IMR-90 (cell line): ENCODE data around the gene SAP30BP. TPM values are rescaled to one million over a fixed set of nuclear protein-coding genes. Genes with fewer than 3 reads are reported as not detected.

ENCODE experiments used
- ATAC-seq: fragments of 200-7000 bp; cut with Tn5 transposase; 2 replicates; pipeline ENCODE4 v1.9.1; 2020; ENCODE audit warnings: low read depth, mild to moderate bottlenecking, moderate library complexity
- BruUV-seq: library from RNA; stranded (reverse); fragments of 400-500 nt; replicated peaks from 2 replicates; lab custom pipeline; 2021; lab: Mats Ljungman, UMichigan
- CTCF ChIA-PET: fragments of 300-600 bp; formaldehyde crosslinking; extraction: SDS; loops from one replicate; lab custom pipeline; 2021; ENCODE audit warnings: antibody characterized with exemption; lab: Yijun Ruan, JAX
- POLR2A ChIA-PET: fragments of 300-600 bp; sonication (Branson Sonifier 250); formaldehyde crosslinking; loops from one replicate; lab custom pipeline; 2022; ENCODE audit warnings: antibody characterized with exemption; ENCODE audit not compliant: unreplicated experiment; lab: Charles Lee
- DNase-seq: peaks from one replicate; pipeline ENCODE4 v3.0.0; 2013
- H2AFZ ChIP-seq: replicated peaks from 2 replicates; pipeline ENCODE3; 2013; ENCODE audit warnings: low read length, mild to moderate bottlenecking; ENCODE audit not compliant: poor library complexity
- H2AK5ac ChIP-seq: 2 replicates; pipeline ENCODE4 v1.6.1; 2013; ENCODE audit warnings: low read depth, low read length, inconsistent platforms
- H2AK9ac ChIP-seq: replicated peaks from 2 replicates; pipeline ENCODE3; 2013; ENCODE audit warnings: mild to moderate bottlenecking, low read depth, low read length, moderate library complexity; ENCODE audit not compliant: poor library complexity
- H2BK120ac ChIP-seq: 2 replicates; pipeline ENCODE4 v1.6.1; 2013; ENCODE audit warnings: low read depth, low read length, inconsistent platforms
- H2BK15ac ChIP-seq: 3 replicates; pipeline ENCODE4 v1.6.1; 2013; ENCODE audit warnings: low read depth, low read length, inconsistent platforms
- H2BK20ac ChIP-seq: 2 replicates; pipeline ENCODE4 v1.6.1; 2013; ENCODE audit warnings: low read depth, mild to moderate bottlenecking, inconsistent platforms, low read length, moderate library complexity
- H2BK5ac ChIP-seq: 2 replicates; pipeline ENCODE4 v1.6.1; 2013; ENCODE audit warnings: mild to moderate bottlenecking, low read depth, low read length, inconsistent platforms; ENCODE audit not compliant: poor library complexity, severe bottlenecking
- H3K14ac ChIP-seq: replicated peaks from 2 replicates; pipeline ENCODE4 v1.6.1; 2013; ENCODE audit warnings: low read depth, low read length, inconsistent platforms
- H3K18ac ChIP-seq: 2 replicates; pipeline ENCODE4 v1.6.1; 2013; ENCODE audit warnings: low read depth, low read length, control low read depth
- H3K23ac ChIP-seq: 2 replicates; pipeline ENCODE4 v1.6.1; 2013; ENCODE audit warnings: low read depth, low read length, inconsistent platforms
- H3K27ac ChIP-seq: 2 replicates; pipeline ENCODE4 v1.5.1; 2013; ENCODE audit warnings: mild to moderate bottlenecking, control low read depth, low read length; ENCODE audit not compliant: insufficient read depth
- H3K27me3 ChIP-seq: 2 replicates; pipeline ENCODE4 v1.6.1; 2013; ENCODE audit warnings: low read length; ENCODE audit not compliant: control insufficient read depth, insufficient read depth
- H3K36me3 ChIP-seq: 2 replicates; pipeline ENCODE4 v1.6.1; 2013; ENCODE audit warnings: low read length, mixed read lengths; ENCODE audit not compliant: control insufficient read depth, insufficient read depth
- H3K4ac ChIP-seq: 2 replicates; pipeline ENCODE4 v1.6.1; 2013; ENCODE audit warnings: low read depth, low read length, inconsistent platforms
- H3K4me1 ChIP-seq: 2 replicates; pipeline ENCODE4 v1.6.1; 2013; ENCODE audit warnings: low read length, mixed read lengths; ENCODE audit not compliant: control insufficient read depth, insufficient read depth
- H3K4me2 ChIP-seq: 2 replicates; pipeline ENCODE4 v1.6.1; 2013; ENCODE audit warnings: low read depth, mild to moderate bottlenecking, control low read depth, low read length, moderate library complexity
- H3K4me3 ChIP-seq: 2 replicates; pipeline ENCODE4 v1.5.1; 2013; ENCODE audit warnings: low read depth, mild to moderate bottlenecking, control low read depth, low read length, moderate library complexity; ENCODE audit not compliant: insufficient read depth
- H3K56ac ChIP-seq: 2 replicates; pipeline ENCODE4 v1.6.1; 2013; ENCODE audit warnings: low read length, inconsistent platforms; ENCODE audit not compliant: insufficient read depth; ENCODE audit errors: extremely low read depth
- H3K79me1 ChIP-seq, 2 experiments: 2 replicates each; pipeline ENCODE4 v1.6.1; 2013; ENCODE audit warnings: low read length in 2 of 2, inconsistent platforms in 1 of 2, low read depth in 1 of 2
- H3K9ac ChIP-seq: 2 replicates; pipeline ENCODE4 v1.6.1; 2013; ENCODE audit warnings: low read depth, low read length, control low read depth
- H3K9me1 ChIP-seq: 2 replicates; pipeline ENCODE4 v1.6.1; 2013; ENCODE audit warnings: low read length, inconsistent platforms; ENCODE audit not compliant: insufficient read depth
- H3K9me3 ChIP-seq: 2 replicates; pipeline ENCODE4 v1.6.1; 2013; ENCODE audit warnings: low read length; ENCODE audit not compliant: control insufficient read depth, insufficient read depth
- H4K20me1 ChIP-seq: 2 replicates; pipeline ENCODE4 v1.6.1; 2013; ENCODE audit warnings: low read length, inconsistent platforms; ENCODE audit not compliant: insufficient read depth
- H4K5ac ChIP-seq: 2 replicates; pipeline ENCODE4 v1.6.1; 2013; ENCODE audit warnings: mild to moderate bottlenecking, low read depth, low read length, control low read depth
- H4K8ac ChIP-seq, 2 experiments: 2 replicates each; pipeline ENCODE4 v1.6.1; 2013; ENCODE audit warnings: low read depth in 2 of 2, low read length in 2 of 2, control low read depth in 1 of 2, inconsistent platforms in 1 of 2
- H4K91ac ChIP-seq: 2 replicates; pipeline ENCODE4 v1.6.1; 2013; ENCODE audit warnings: low read depth, low read length, inconsistent platforms; ENCODE audit not compliant: insufficient read depth
- BHLHE40 ChIP-seq: fragments of 150-350 bp; IDR thresholded peaks from 2 replicates; pipeline ENCODE4 v1.6.1; 2016; ENCODE audit warnings: mild to moderate bottlenecking, low read depth, low read length
- CEBPB ChIP-seq: IDR thresholded peaks from 2 replicates; pipeline ENCODE4 v1.6.1; 2012; ENCODE audit warnings: low read depth, low read length, improper control_type of control experiment
- CHD1 ChIP-seq: IDR thresholded peaks from 2 replicates; pipeline ENCODE4 v1.6.1; 2012; ENCODE audit warnings: low read depth, low read length, improper control_type of control experiment
- FOS ChIP-seq: fragments of 150-350 bp; IDR thresholded peaks from 2 replicates; pipeline ENCODE4 v1.6.1; 2016; ENCODE audit warnings: low read depth, low read length
- MAFK ChIP-seq: IDR thresholded peaks from 2 replicates; pipeline ENCODE4 v1.6.1; 2012; ENCODE audit warnings: low read depth, low read length, improper control_type of control experiment
- MAZ ChIP-seq: IDR thresholded peaks from 2 replicates; pipeline ENCODE4 v1.6.1; 2012; ENCODE audit warnings: low read depth, mild to moderate bottlenecking, low read length, improper control_type of control experiment, moderate library complexity, borderline replicate concordance
- MXI1 ChIP-seq: IDR thresholded peaks from 2 replicates; pipeline ENCODE4 v1.6.1; 2012; ENCODE audit warnings: low read depth, mild to moderate bottlenecking, low read length, moderate library complexity, borderline replicate concordance
- NFE2L2 ChIP-seq: fragments of 150-350 bp; IDR thresholded peaks from 2 replicates; pipeline ENCODE4 v1.6.1; 2016; ENCODE audit warnings: low read depth, mild to moderate bottlenecking, low read length
- POLR2A ChIP-seq: IDR thresholded peaks from 2 replicates; pipeline ENCODE4 v1.6.1; 2012; ENCODE audit warnings: mild to moderate bottlenecking, low read depth, low read length
- RAD21 ChIP-seq: IDR thresholded peaks from 2 replicates; pipeline ENCODE4 v1.6.1; 2012; ENCODE audit warnings: low read length, improper control_type of control experiment
- RCOR1 ChIP-seq: IDR thresholded peaks from 2 replicates; pipeline ENCODE4 v1.6.1; 2012; ENCODE audit warnings: mild to moderate bottlenecking, low read length, improper control_type of control experiment; ENCODE audit not compliant: insufficient replicate concordance
- RFX5 ChIP-seq: IDR thresholded peaks from 2 replicates; pipeline ENCODE4 v1.8.0; 2012; ENCODE audit warnings: low read depth, mild to moderate bottlenecking, low read length, moderate library complexity
- SMC3 ChIP-seq: fragments of 150-350 bp; IDR thresholded peaks from 2 replicates; pipeline ENCODE4 v1.6.1; 2016; ENCODE audit warnings: low read depth, mild to moderate bottlenecking, antibody characterized with exemption, low read length, moderate library complexity
- WGBS, 2 experiments: methylation state at CpG; one replicate each; pipeline versions ENCODE4 v1.1.5 to v1.1.7; 2013; ENCODE audit warnings: missing lambda C conversion rate in 2 of 2; ENCODE audit not compliant: insufficient read length in 1 of 2; ENCODE audit errors: extremely low coverage in 2 of 2; 5-methylcytosine and 5-hydroxymethylcytosine counted together
- dilution Hi-C: fragments of 300-500 bp; cut with HindIII; formaldehyde crosslinking; loops from one replicate; pipeline ENCODE4 v1.14.3; 2018; ENCODE audit warnings: low sequenced_read_pairs; ENCODE audit not compliant: unreplicated experiment
- in situ Hi-C: fragments of 300-500 bp; cut with MboI; formaldehyde crosslinking; loops from 3 replicates; pipeline ENCODE4 v1.14.3; 2019; ENCODE audit warnings: low sequenced_read_pairs, inconsistent platforms, mixed read lengths
- intact Hi-C: fragments of 100-400 bp; cut with micrococcal nuclease; formaldehyde crosslinking; loops from 2 replicates; pipeline ENCODE4 v1.10.0; 2022
- polyA plus RNA-seq, 3 experiments: library from polyadenylated mRNA; depleted of rRNA; stranded (reverse); fragments of >200 nt; gene quantifications; 2 replicates each; pipeline ENCODE4 v1.2.3, GENCODE V29; 2012; ENCODE audit warnings: low replicate concordance in 1 of 3
- total RNA-seq: library from RNA; depleted of rRNA; stranded (reverse); fragments of >200 nt; gene quantifications from 2 replicates; pipeline ENCODE4 v1.2.3, GENCODE V29; 2012
- TF ChIP-seq, protein P1 (sequence below): fragments of 150-350 bp; IDR thresholded peaks from 2 replicates; pipeline ENCODE4 v1.6.1; 2016; ENCODE audit warnings: low read depth, mild to moderate bottlenecking, low read length, moderate library complexity, borderline replicate concordance
- TF ChIP-seq, protein P2 (sequence below): fragments of 150-350 bp; IDR thresholded peaks from 2 replicates; pipeline ENCODE4 v1.6.1; 2017; ENCODE audit warnings: mild to moderate bottlenecking, antibody characterized with exemption, low read length, low read depth
- TF ChIP-seq, protein P3 (sequence below): conservative IDR thresholded peaks from 2 replicates; pipeline ENCODE4 v1.5.1; 2012; ENCODE audit warnings: mild to moderate bottlenecking, low read depth, low read length, improper control_type of control experiment

SAP30BP gene
- total and polyA plus RNA-seq, 2 of the 4 experiments (the other 2 are of a cell fraction): 70.4 to 139 TPM

DNA sequence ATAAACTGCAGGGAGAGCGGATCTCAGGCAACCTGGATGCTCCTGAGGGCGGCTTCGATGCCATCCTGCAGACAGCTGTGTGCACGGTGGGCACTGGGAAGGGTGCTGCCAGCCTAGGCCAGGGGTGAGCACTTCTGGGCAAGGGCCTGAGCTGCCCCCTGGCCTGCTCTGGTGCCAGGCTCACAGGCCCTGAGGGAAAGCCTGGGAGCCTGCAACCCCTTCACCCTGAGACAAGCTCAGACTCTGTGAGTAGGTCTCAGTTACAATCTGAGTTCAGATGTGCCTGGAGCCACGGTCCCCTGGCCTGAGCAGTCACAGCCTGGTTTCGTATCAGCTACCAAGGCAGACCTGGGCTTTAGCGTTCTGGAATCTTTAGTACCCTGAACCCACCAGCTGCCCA is 62.2 kb downstream of the SAP30BP start:
- dilution Hi-C loops (no loop called here), in situ Hi-C loops (no loop called here), intact Hi-C loops (no loop called here)
- H4K5ac ChIP-seq: no peak overlapping the region
- no peak overlapping the region for H3K4me2 ChIP-seq
- H3K9me3 ChIP-seq: no peaks in the 10 kb centered on the region
- H3K23ac ChIP-seq: no peak overlapping the region
- no peaks in the 10 kb centered on the region for H3K36me3 ChIP-seq
- H3K9me1 ChIP-seq: no peaks in the 10 kb centered on the region
- no peak overlapping the region for H2AK5ac ChIP-seq
- DNase-seq (no peak), ATAC-seq (no peak)
- peak overlapping the region; percentile 32 for H2AFZ ChIP-seq
- H4K91ac ChIP-seq: no peak overlapping the region
- H3K27ac ChIP-seq: no peak overlapping the region
- H3K4ac ChIP-seq: no peak overlapping the region
- H3K9ac ChIP-seq: no peak overlapping the region
- H2BK20ac ChIP-seq: no peak overlapping the region
- no peaks in the 10 kb centered on the region for H3K4me1 ChIP-seq
- no peak overlapping the region for H3K14ac ChIP-seq
- H3K4me3 ChIP-seq: no peak overlapping the region
- H3K18ac ChIP-seq: no peak overlapping the region
- H2BK15ac ChIP-seq: no peak overlapping the region
- TF ChIP-seq, protein P1, sequence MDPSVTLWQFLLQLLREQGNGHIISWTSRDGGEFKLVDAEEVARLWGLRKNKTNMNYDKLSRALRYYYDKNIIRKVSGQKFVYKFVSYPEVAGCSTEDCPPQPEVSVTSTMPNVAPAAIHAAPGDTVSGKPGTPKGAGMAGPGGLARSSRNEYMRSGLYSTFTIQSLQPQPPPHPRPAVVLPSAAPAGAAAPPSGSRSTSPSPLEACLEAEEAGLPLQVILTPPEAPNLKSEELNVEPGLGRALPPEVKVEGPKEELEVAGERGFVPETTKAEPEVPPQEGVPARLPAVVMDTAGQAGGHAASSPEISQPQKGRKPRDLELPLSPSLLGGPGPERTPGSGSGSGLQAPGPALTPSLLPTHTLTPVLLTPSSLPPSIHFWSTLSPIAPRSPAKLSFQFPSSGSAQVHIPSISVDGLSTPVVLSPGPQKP: no peak
- TF ChIP-seq FOS (no peak), CEBPB (no peak), SMC3 (no peak), POLR2A (no peak), NFE2L2 (no peak), CHD1 (no peak), RFX5 (no peak), BHLHE40 (no peak), MAZ (no peak), MXI1 (no peak), MAFK (no peak), RCOR1 (no peak), RAD21 (no peak)
- TF ChIP-seq, protein P2, sequence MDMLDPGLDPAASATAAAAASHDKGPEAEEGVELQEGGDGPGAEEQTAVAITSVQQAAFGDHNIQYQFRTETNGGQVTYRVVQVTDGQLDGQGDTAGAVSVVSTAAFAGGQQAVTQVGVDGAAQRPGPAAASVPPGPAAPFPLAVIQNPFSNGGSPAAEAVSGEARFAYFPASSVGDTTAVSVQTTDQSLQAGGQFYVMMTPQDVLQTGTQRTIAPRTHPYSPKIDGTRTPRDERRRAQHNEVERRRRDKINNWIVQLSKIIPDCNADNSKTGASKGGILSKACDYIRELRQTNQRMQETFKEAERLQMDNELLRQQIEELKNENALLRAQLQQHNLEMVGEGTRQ: no peak
- TF ChIP-seq, protein P3, sequence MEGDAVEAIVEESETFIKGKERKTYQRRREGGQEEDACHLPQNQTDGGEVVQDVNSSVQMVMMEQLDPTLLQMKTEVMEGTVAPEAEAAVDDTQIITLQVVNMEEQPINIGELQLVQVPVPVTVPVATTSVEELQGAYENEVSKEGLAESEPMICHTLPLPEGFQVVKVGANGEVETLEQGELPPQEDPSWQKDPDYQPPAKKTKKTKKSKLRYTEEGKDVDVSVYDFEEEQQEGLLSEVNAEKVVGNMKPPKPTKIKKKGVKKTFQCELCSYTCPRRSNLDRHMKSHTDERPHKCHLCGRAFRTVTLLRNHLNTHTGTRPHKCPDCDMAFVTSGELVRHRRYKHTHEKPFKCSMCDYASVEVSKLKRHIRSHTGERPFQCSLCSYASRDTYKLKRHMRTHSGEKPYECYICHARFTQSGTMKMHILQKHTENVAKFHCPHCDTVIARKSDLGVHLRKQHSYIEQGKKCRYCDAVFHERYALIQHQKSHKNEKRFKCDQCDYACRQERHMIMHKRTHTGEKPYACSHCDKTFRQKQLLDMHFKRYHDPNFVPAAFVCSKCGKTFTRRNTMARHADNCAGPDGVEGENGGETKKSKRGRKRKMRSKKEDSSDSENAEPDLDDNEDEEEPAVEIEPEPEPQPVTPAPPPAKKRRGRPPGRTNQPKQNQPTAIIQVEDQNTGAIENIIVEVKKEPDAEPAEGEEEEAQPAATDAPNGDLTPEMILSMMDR: no peak
- no peak overlapping the region for H2BK5ac ChIP-seq
- 17% methylated on average over 1 of the region's 7 CpGs; no CpG with 5 or more reads in 1 of the 2 experiments for WGBS, 2 experiments
- no peak overlapping the region for H4K8ac ChIP-seq
- ChIA-PET CTCF (no interaction called here), POLR2A (no interaction called here)
- BruUV-seq: no TSS peak
- no peak overlapping the region for H3K56ac ChIP-seq
- H3K79me1 ChIP-seq: no peaks in the 10 kb centered on the region
- H2BK120ac ChIP-seq: no peak overlapping the region
- H3K27me3 ChIP-seq: peaks cover 27% of the 10 kb centered on the region
- no peaks in the 10 kb centered on the region for H4K20me1 ChIP-seq
- no peak overlapping the region for H2AK9ac ChIP-seq
